OCI-LY7 (cell line): Measurements from ENCODE around the gene PRDM2.

ENCODE experiments used
- EZH2phosphoT487 ChIP-seq: fragments of 200-600 bp; sonication (generic); IDR thresholded peaks from 2 replicates; pipeline ENCODE4 v1.6.1; 2018; ENCODE audit warnings: low read depth, borderline replicate concordance, mild to moderate bottlenecking, mixed run types, antibody characterized with exemption, low read length, moderate library complexity, mixed read lengths
- TF ChIP-seq, protein P1 (sequence below): fragments of 200-600 bp; sonication (generic); conservative IDR thresholded peaks from 2 replicates; pipeline ENCODE4 v1.5.1; 2014; ENCODE audit warnings: mild to moderate bottlenecking, antibody characterized with exemption, low read length, moderate library complexity, mixed read lengths

DNA sequence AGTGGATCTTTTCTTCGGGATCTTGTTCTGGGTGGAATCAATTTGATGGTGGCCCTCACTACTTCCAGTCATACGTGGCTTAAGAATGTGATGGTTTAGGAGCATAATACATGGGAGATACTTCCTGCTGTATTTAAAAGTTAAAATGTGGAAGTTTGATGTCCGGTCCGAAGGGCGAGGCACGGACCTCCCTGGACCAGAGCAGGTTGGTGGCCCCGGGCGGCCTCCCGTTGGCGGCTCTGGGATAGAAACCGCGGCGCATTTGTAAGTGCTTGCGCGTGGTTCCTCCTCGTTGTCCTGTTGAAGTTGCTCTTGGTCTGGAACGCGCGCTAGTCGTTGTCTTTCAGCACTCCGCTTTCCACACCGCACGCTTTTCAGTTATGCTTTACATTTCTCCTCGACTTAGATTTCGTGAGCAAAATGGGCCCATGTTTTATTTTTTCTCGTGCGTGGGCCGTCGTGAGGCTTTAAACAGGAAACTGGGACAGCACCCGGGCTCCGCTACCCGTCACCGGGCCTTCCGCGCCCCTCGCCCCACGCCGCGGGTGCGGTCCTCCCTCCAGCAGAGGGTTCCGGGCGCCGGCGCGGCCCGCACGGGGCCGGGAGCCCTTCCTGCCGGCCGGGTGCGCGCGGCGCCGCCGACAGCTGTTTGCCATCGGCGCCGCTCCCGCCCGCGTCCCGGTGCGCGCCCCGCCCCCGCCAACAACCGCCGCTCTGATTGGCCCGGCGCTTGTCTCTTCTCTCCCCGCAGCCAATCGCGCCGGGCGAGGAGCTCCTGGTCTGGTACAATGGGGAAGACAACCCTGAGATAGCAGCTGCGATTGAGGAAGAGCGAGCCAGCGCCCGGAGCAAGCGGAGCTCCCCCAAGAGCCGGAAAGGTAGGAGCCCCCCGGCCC lies 48.9 kb downstream of the PRDM2 start:
- TF ChIP-seq, protein P1, sequence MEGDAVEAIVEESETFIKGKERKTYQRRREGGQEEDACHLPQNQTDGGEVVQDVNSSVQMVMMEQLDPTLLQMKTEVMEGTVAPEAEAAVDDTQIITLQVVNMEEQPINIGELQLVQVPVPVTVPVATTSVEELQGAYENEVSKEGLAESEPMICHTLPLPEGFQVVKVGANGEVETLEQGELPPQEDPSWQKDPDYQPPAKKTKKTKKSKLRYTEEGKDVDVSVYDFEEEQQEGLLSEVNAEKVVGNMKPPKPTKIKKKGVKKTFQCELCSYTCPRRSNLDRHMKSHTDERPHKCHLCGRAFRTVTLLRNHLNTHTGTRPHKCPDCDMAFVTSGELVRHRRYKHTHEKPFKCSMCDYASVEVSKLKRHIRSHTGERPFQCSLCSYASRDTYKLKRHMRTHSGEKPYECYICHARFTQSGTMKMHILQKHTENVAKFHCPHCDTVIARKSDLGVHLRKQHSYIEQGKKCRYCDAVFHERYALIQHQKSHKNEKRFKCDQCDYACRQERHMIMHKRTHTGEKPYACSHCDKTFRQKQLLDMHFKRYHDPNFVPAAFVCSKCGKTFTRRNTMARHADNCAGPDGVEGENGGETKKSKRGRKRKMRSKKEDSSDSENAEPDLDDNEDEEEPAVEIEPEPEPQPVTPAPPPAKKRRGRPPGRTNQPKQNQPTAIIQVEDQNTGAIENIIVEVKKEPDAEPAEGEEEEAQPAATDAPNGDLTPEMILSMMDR, result 0 out of 2 replicates have a peak, but pooled peaks have one; percentile 35
- TF ChIP-seq EZH2phosphoT487, result no peak
